Measurements from ENCODE around the gene BRME1. TPM values are rescaled to one million over a fixed set of nuclear protein-coding genes. Genes with fewer than 3 reads are reported as not detected.

Gene BRME1
- polyA plus RNA-seq, 1 donor from 2014 or later, result 6.2 TPM

DNA sequence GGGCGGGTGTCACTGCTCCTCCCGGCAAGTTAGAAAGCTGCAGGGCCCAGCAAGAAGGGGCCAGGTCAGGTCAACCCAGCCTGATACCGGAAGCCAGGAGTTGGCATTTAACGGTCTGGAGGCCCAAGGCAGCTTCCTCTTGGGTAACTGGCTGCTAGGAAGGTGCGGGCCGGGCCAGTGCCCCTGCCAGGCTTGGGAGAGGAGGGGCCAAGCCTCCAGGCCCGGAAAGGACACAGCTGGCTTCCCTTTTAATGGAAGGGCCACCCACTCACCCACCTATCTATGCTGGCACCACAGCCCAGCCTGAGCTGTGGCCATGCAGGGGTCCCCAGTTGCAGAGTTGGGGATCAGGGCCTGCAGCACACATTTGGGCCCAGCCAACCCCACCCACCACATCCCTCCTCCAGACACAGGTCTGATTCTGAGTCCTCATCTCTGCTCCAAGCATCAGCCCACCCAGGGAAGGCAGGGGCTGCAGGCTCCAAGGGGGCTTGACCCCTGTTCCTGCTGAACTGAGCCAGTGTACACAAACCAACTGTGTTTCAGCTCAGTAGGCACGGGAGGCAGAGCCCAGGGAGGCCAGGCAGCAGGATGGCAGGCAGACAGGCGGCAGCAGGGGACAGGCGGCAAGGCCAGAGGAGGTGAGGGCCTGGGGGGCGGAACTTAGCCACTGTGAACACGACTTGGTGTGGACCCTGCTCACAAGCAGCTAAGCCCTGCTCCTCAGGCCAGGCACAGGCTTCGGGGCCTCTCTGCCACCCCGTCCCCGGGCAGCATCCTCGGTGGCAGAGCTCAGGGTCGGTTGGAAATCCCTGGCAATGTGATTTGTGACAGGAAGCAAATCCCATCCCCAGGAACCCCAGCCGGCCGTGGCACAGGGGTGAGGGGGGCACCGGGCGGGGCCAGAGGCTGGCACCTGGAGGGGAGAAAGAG is 69.9 kb downstream of the BRME1 start:
- H4K20me1 ChIP-seq (ENCODE audit: insufficient read depth), result no peaks in the 10 kb centered on the region
- no peaks in the 10 kb centered on the region for H3K36me3 ChIP-seq (ENCODE audit: insufficient read depth, low read length)
- no peaks in the 10 kb centered on the region for H3K9me3 ChIP-seq (ENCODE audit: low read length)
- H2AFZ ChIP-seq (ENCODE audit: low read depth, low read length), result no peak overlapping the region
- H3F3A ChIP-seq (ENCODE audit: insufficient read depth, low read length, poor library complexity, severe bottlenecking), result no peaks in the 10 kb centered on the region
- H3K79me2 ChIP-seq (replicated peaks; ENCODE audit: insufficient read depth, low read length), result no peaks in the 10 kb centered on the region
- no peak overlapping the region for H3K4me3 ChIP-seq (ENCODE audit: low read length)
- no peak overlapping the region for H3K27ac ChIP-seq (ENCODE audit: low read length)
- TF ChIP-seq POLR2AphosphoS5 (IDR thresholded peaks at IDR 0.05), result no peak
- no peak for TF ChIP-seq EZH2 (IDR thresholded peaks at IDR 0.05; ENCODE audit: borderline replicate concordance, insufficient read depth, low read length, poor library complexity, severe bottlenecking)
- no peak for TF ChIP-seq CTCF (IDR thresholded peaks at IDR 0.05; ENCODE audit: poor library complexity, severe bottlenecking)
- no peaks in the 10 kb centered on the region for H3K27me3 ChIP-seq (ENCODE audit: insufficient read depth, low read depth, low read length)
- no peak overlapping the region for H3K9ac ChIP-seq (ENCODE audit: low read length)
- no peaks in the 10 kb centered on the region for H3K9me2 ChIP-seq (ENCODE audit: insufficient read depth, low read length)
- H3K4me2 ChIP-seq (ENCODE audit: low read length), result no peak overlapping the region

DNA sequence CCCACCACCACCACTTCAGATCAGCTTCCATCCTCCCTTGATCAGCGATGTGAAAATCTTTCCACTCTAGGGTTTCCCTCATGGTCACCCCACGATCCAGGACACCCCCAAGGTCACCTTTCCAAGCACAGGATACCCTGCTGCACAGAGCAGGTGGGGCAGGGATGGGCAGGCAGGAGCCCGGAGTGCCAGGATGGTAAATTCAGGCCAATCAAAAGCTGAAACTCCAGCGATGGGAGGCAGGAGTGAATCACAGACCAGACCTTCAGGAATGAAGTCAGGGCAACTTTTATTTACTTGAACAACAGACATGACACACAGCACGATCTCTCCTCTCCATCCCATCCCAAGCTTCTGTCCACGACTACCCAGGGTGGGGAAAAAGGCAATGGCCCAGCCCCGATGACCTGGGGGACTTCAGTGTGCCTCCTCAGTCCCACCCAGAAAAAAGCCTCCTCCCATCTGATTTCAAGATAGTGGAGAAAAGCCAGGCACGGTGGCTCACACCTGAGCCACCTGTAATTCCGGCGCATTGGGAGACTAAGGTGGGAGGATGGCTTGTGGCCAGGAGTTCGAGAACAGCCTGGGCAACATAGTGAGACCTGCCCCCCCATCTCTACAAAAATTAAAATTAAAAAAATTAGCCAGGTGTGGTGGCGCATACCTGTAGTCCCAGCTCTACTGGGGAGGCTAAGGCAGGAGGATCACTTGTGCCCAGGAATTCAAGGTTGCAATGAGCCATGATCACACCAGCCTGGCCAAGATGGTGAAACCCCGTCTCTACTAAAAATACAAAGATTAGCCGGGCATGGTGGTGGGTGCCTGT is 71.5 kb downstream of the BRME1 start:
- no peaks in the 10 kb centered on the region for H4K20me1 ChIP-seq (ENCODE audit: insufficient read depth)
- H2AFZ ChIP-seq (ENCODE audit: low read depth, low read length), result no peak overlapping the region
- no peaks in the 10 kb centered on the region for H3F3A ChIP-seq (ENCODE audit: insufficient read depth, low read length, poor library complexity, severe bottlenecking)
- no peaks in the 10 kb centered on the region for H3K9me3 ChIP-seq (ENCODE audit: low read length)
- H3K4me3 ChIP-seq (ENCODE audit: low read length), result peak overlapping the region; percentile 66
- no peak overlapping the region for H3K9ac ChIP-seq (ENCODE audit: low read length)
- no peak overlapping the region for H3K4me2 ChIP-seq (ENCODE audit: low read length)
- H3K79me2 ChIP-seq (replicated peaks; ENCODE audit: insufficient read depth, low read length), result no peaks in the 10 kb centered on the region
- H3K9me2 ChIP-seq (ENCODE audit: insufficient read depth, low read length), result no peaks in the 10 kb centered on the region
- no peak overlapping the region for H3K27ac ChIP-seq (ENCODE audit: low read length)
- TF ChIP-seq CTCF (IDR thresholded peaks at IDR 0.05; ENCODE audit: poor library complexity, severe bottlenecking), result no peak
- TF ChIP-seq EZH2 (IDR thresholded peaks at IDR 0.05; ENCODE audit: borderline replicate concordance, insufficient read depth, low read length, poor library complexity, severe bottlenecking), result no peak
- TF ChIP-seq TAF1 (IDR thresholded peaks at IDR 0.05; ENCODE audit: low read depth), result no peak
- TF ChIP-seq EP300 (conservative IDR thresholded peaks at IDR 0.05; ENCODE audit: poor library complexity, severe bottlenecking), result no peak
- TF ChIP-seq RAD21 (conservative IDR thresholded peaks at IDR 0.05), result no peak
- TF ChIP-seq SMC3 (conservative IDR thresholded peaks at IDR 0.05; ENCODE audit: poor library complexity), result no peak
- no peak for TF ChIP-seq POLR2AphosphoS5 (IDR thresholded peaks at IDR 0.05)
- TF ChIP-seq, protein P1, sequence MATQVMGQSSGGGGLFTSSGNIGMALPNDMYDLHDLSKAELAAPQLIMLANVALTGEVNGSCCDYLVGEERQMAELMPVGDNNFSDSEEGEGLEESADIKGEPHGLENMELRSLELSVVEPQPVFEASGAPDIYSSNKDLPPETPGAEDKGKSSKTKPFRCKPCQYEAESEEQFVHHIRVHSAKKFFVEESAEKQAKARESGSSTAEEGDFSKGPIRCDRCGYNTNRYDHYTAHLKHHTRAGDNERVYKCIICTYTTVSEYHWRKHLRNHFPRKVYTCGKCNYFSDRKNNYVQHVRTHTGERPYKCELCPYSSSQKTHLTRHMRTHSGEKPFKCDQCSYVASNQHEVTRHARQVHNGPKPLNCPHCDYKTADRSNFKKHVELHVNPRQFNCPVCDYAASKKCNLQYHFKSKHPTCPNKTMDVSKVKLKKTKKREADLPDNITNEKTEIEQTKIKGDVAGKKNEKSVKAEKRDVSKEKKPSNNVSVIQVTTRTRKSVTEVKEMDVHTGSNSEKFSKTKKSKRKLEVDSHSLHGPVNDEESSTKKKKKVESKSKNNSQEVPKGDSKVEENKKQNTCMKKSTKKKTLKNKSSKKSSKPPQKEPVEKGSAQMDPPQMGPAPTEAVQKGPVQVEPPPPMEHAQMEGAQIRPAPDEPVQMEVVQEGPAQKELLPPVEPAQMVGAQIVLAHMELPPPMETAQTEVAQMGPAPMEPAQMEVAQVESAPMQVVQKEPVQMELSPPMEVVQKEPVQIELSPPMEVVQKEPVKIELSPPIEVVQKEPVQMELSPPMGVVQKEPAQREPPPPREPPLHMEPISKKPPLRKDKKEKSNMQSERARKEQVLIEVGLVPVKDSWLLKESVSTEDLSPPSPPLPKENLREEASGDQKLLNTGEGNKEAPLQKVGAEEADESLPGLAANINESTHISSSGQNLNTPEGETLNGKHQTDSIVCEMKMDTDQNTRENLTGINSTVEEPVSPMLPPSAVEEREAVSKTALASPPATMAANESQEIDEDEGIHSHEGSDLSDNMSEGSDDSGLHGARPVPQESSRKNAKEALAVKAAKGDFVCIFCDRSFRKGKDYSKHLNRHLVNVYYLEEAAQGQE (IDR thresholded peaks at IDR 0.05; ENCODE audit: borderline replicate concordance), result no peak
- no peak for TF ChIP-seq MXI1 (conservative IDR thresholded peaks at IDR 0.05; ENCODE audit: poor library complexity, severe bottlenecking)
- H3K27me3 ChIP-seq (ENCODE audit: insufficient read depth, low read depth, low read length), result no peaks in the 10 kb centered on the region
- H3K36me3 ChIP-seq (ENCODE audit: insufficient read depth, low read length), result no peaks in the 10 kb centered on the region
